K562 (cell line): ENCODE results near the gene SRPK2. TPM values are rescaled to one million over a fixed set of nuclear protein-coding genes. Genes with fewer than 3 reads are reported as not detected.

Source experiments
- BRF1 ChIP-seq: IDR thresholded peaks from 3 replicates; pipeline ENCODE4 v1.6.1; 2011; ENCODE audit warnings: borderline replicate concordance, mild to moderate bottlenecking; ENCODE audit not compliant: insufficient read length; ENCODE audit errors: extremely low read depth
- CBX5 ChIP-seq: IDR thresholded peaks from 2 replicates; pipeline ENCODE4 v1.6.1; 2014; ENCODE audit warnings: low read depth, borderline replicate concordance
- E2F6 ChIP-seq, 2 experiments: IDR thresholded peaks; 2 replicates each; pipeline ENCODE4 v1.6.1; 2011; ENCODE audit warnings: borderline replicate concordance in 1 of 2, control low read depth in 1 of 2, low read depth in 1 of 2, low read length in 1 of 2, mild to moderate bottlenecking in 1 of 2, mixed read lengths in 1 of 2, moderate library complexity in 1 of 2; ENCODE audit not compliant: insufficient read depth in 1 of 2, insufficient read length in 1 of 2, poor library complexity in 1 of 2, severe bottlenecking in 1 of 2; ENCODE audit errors: extremely low read depth in 1 of 2
- FOXK1 ChIP-seq: sonication (generic); formaldehyde crosslinking; IDR thresholded peaks from 2 replicates; pipeline ENCODE4 v1.8.0; 2022; ENCODE audit warnings: missing genetic modification reagents, mild to moderate bottlenecking, borderline replicate concordance
- HDAC3 ChIP-seq: fragments of 450-650 bp; IDR thresholded peaks from 2 replicates; pipeline ENCODE4 v1.6.1; 2018; ENCODE audit warnings: borderline replicate concordance, mild to moderate bottlenecking, moderate library complexity; ENCODE audit not compliant: partially characterized antibody
- MBD2 ChIP-seq: sonication (generic); IDR thresholded peaks from 2 replicates; pipeline ENCODE4 v1.6.1; 2016; ENCODE audit warnings: low read depth, borderline replicate concordance
- MTA2 ChIP-seq: fragments of 450-650 bp; IDR thresholded peaks from 2 replicates; pipeline ENCODE4 v1.6.1; 2016; ENCODE audit warnings: low read depth
- MTA3 ChIP-seq: fragments of 450-650 bp; formaldehyde crosslinking; IDR thresholded peaks from 2 replicates; pipeline ENCODE4 v1.6.1; 2017; ENCODE audit warnings: mild to moderate bottlenecking, borderline replicate concordance
- MYBL2 ChIP-seq, 2 experiments: fragments of 450-650 bp in 1 of 2; sonication (generic) in 1 of 2; formaldehyde crosslinking in 1 of 2; IDR thresholded peaks; 2 replicates each; pipeline versions ENCODE4 v1.6.1 to v1.8.1; 2017 to 2022; ENCODE audit warnings: borderline replicate concordance in 1 of 2, inconsistent platforms in 1 of 2, low read depth in 1 of 2, mild to moderate bottlenecking in 1 of 2, missing genetic modification reagents in 1 of 2, moderate library complexity in 1 of 2
- NR1H2 ChIP-seq: sonication (generic); formaldehyde crosslinking; IDR thresholded peaks from 2 replicates; pipeline ENCODE4 v1.4.0; 2020; ENCODE audit warnings: mild to moderate bottlenecking, missing genetic modification reagents
- UBTF ChIP-seq, 2 experiments: IDR thresholded peaks; 2 replicates each; pipeline ENCODE4 v1.6.1; 2012; ENCODE audit warnings: improper control_type of control experiment in 2 of 2, low read depth in 2 of 2, low read length in 2 of 2, borderline replicate concordance in 1 of 2
- WHSC1 ChIP-seq: IDR thresholded peaks from one replicate; pipeline ENCODE4 v1.6.1; 2012; ENCODE audit warnings: low read length, control low read depth, inconsistent platforms
- ZBTB17 ChIP-seq: fragments of 450-650 bp; formaldehyde crosslinking; IDR thresholded peaks from 2 replicates; pipeline ENCODE4 v1.4.0; 2020; ENCODE audit warnings: mild to moderate bottlenecking
- ZNF175 ChIP-seq: fragments of 200-800 bp; sonication (Bioruptor generic); IDR thresholded peaks from 2 replicates; pipeline ENCODE4 v1.6.1; 2016; ENCODE audit warnings: low read depth, mild to moderate bottlenecking, missing genetic modification characterization, missing compliant biosample characterization
- ZNF444 ChIP-seq: fragments of 250-450 bp; sonication (Bioruptor Pico); IDR thresholded peaks from 2 replicates; pipeline ENCODE4 v1.4.0; 2020; ENCODE audit warnings: mild to moderate bottlenecking, moderate library complexity
- ZNF445 ChIP-seq: fragments of 250-450 bp; sonication (Bioruptor Pico); IDR thresholded peaks from 2 replicates; pipeline ENCODE4 v1.4.0; 2020; ENCODE audit warnings: low read depth, mild to moderate bottlenecking, moderate library complexity
- polyA plus RNA-seq, 8 experiments: library from polyadenylated mRNA; depleted of rRNA in 4 of 8; stranded (reverse) in 5 of 8; unstranded in 3 of 8; fragments of >200 nt; fragmentation: Nextera tagmentation in 2 of 8; fragmentation: Illumina TruSeq in 1 of 8; extraction: Ambion mirVana in 2 of 8; extraction: Trizol in 1 of 8; gene quantifications; 2 replicates each; pipeline versions ENCODE4 v1.2.1 to v1.2.3, GENCODE V29; 2011 to 2014; ENCODE audit warnings: inconsistent platforms in 1 of 8, missing spikeins in 1 of 8
- total RNA-seq, 7 experiments: library from RNA; depleted of rRNA in 6 of 7; stranded (reverse); fragments of >200 nt in 6 of 7; fragmentation: Illumina TruSeq in 2 of 7; extraction: Trizol in 2 of 7; gene quantifications; 2 replicates each; pipeline versions ENCODE4 v1.2.1 to v1.2.3, GENCODE V29; 2011 to 2021; ENCODE audit warnings: low replicate concordance in 1 of 7

The SRPK2 gene
- total and polyA plus RNA-seq, 9 of the 15 experiments (the other 6 are each of a cell fraction or from before 2014, with no cell fraction given): 21.5 to 44.7 (median 33.3) TPM

- TF ChIP-seq MTA3: 0 out of 2 replicates have a peak, but pooled peaks have one; percentile 25
- TF ChIP-seq MYBL2 (IDR thresholded peaks at IDR 0.05; ENCODE audit: low read depth): no peak; the same call in 1 of the 2 replicates
- TF ChIP-seq MYBL2 (CRISPR knock-in tag; IDR thresholded peaks at IDR 0.05; ENCODE audit: borderline replicate concordance): no peak
- TF ChIP-seq MBD2: no peak
- peak; percentile 40 for TF ChIP-seq HDAC3
- TF ChIP-seq ZNF445 (CRISPR knock-in tag): 0 out of 2 replicates have a peak, but pooled peaks have one; percentile 60
- TF ChIP-seq ZBTB17 (CRISPR knock-in tag): no peak
- TF ChIP-seq MTA2: no peak
- 0 out of 2 replicates have a peak, but pooled peaks have one; percentile 68 for TF ChIP-seq NR1H2
- TF ChIP-seq CBX5: peak; percentile 85
- TF ChIP-seq ZNF175 (CRISPR knock-in tag): no peak
- peak; percentile 26 to 59 for TF ChIP-seq E2F6 (IDR thresholded peaks at IDR 0.05; ENCODE audit: borderline replicate concordance in 1 of 2, extremely low read depth in 1 of 2, insufficient read depth in 1 of 2, insufficient read length in 1 of 2, low read depth in 1 of 2, low read length in 1 of 2, poor library complexity in 1 of 2, severe bottlenecking in 1 of 2)
- TF ChIP-seq WHSC1: no peak
- TF ChIP-seq FOXK1 (CRISPR knock-in tag): no peak
- no peak for TF ChIP-seq BRF1
- TF ChIP-seq UBTF (IDR thresholded peaks at IDR 0.05; ENCODE audit: borderline replicate concordance in 1 of 2, low read depth in 2 of 2, low read length in 2 of 2): 0 out of 4 replicates have a peak, but pooled peaks of 1 of the 2 experiments have one; percentile 47
- peak; percentile 42; the same call in 1 of the 2 replicates for TF ChIP-seq ZNF444 (CRISPR knock-in tag)
These were observed 257.6 kb downstream of the SRPK2 start (continued) for GRCh38 chr7:105131033-105131656.
